RPMI8226 (cell line): Measurements from ENCODE around the gene CYP4A22.
"Not testable (repeated sequence)": the region's sequence is repeated elsewhere in the genome, so short reads cannot be mapped to it uniquely, and the experiment has no call there.

Experiments used
- DNase-seq: peaks from one replicate; pipeline ENCODE4 v3.0.0-alpha.2; 2015

CYP4A22 gene

GRCh38 chr1:47186267-47187185, 49.3 kb downstream of the CYP4A22 start:
- DNase-seq, result no peak

DNA sequence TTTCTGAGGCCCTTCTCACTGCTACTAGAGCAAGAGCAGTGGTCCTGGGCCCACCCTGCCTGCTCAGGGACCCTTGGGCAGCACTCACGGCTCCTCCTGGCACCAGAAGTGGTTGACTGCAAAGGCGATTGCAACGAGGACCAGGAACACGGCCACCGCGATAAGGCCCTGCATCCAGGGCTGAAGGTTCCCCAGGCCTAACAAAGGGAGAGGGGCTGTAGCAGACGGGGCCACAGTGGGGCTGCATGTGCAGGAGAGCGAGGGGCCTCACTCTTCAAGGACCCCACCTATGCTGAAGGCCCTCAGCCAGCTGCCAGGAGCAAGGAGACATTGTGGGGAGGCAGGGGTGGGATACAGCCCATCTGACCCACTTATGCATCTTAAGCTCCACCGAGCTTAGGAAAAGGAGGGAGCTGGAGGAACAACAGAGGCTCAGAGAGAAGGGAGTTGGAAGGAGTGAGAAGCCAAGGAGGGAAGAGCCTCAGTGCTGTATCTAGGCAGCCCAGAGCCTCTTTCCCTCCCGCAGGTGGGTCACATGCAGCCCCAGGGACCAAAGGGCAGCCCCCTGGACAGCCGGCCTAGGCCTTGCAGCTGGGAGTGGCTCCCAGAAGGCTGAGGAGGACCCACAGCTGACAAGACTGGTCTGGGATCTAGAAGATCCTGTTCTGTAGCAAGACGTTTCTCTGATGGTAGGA, 50.1 kb downstream of the CYP4A22 start:
- DNase-seq, result no peak

- DNase-seq, result no peak
Measured at GRCh38 chr1:47187926-47188250, 50.6 kb downstream of the CYP4A22 start.

- DNase-seq, result peak; percentile 13
Measured at GRCh38 chr1:47188791-47189785, 51.8 kb downstream of the CYP4A22 start.

GRCh38 chr1:47189844-47190508, 52.7 kb downstream of the CYP4A22 start, which contains the start of gene PDZK1IP1:
PDZK1IP1 (minus strand) TSS chr1:47190036; CDS start chr1:47189932, 104 bp downstream.
- DNase-seq, result no peak

DNA sequence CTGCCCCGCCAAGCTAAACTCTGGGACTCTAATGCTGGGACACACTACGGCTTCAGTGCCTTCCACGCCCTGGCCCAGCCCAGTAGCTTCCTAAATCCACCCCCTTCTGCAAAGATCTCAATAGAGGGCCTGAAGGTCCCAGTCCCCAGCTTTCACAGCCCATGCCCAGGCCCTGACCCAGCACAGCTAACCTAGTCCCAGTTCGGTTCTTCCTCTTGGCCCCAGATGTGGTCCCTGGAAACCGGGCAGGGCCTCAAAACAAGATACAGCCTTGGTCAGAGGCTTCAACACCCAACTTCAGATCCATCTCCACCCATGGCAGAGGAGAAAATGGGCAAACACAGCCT, 53.2 kb downstream of the CYP4A22 start:
- DNase-seq, result no peak

GRCh38 chr1:47190857-47191256, 53.6 kb downstream of the CYP4A22 start:
- DNase-seq, result no peak

GRCh38 chr1:47191940-47192457, 54.8 kb downstream of the CYP4A22 start:
- no peak for DNase-seq

DNA sequence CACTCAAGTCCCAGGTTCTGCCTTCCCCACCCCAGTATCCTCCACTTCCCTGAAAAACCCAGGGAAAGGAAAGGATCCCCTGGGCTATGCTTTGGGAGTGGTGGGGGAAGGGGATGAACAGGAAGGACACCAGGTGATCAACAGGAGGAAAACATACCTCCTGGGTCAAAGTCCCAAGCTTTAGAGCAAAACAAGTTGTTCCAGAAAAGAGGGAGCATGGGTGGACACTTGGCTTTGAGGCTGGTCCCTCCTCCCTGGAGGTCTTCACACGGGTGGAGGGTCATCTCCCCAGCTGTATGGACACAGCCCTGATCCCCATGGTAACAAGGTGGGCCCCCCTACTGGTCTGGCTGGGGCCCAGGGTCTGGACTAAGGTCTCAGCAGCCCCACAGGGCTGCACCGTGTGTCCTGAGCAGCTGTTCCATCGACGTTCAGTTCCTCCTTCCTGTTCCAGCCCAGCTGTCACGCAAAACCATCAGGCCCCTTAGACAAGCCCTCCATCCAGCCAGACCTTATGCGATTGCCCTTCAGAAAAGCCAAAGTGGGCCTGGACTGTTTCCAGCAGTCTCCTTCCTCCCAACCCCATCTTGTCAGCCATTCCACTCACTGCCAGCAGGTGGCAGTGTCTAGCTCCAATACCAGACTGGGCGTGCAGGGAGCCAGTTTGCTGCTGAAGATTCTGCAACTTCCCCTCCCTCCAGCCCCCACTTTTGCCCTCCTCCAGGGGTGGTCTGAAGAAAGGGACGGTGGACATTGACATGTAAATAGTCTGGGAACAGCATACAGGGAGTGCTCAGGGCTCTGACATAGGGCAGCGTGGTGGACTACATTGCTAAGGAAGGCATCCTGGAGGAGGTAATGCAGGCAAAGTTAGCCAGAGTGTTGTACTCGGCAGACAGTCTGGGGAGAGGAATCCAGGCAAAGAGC, 55.5 kb downstream of the CYP4A22 start:
- DNase-seq, result peak; percentile 81

DNA sequence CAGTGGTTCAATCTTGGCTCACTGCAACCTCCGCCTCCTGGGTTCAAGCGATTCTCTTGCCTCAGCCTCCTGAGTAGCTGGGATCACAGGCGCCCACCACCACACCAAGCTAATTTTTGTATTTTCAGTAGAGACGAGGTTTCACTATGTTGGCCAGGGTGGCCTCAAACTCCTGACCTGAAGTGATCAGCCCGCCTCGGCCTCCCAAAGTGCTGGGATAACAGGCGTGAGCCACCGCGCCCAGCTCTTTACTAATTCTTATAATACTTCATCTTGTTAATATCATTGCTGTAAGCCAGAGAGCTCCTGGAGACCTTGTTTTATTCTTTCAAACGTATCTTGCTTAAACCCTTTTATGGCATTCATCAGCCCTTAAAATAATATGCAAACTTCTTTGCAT, 56.3 kb downstream of the CYP4A22 start:
- DNase-seq, result not testable (repeated sequence)

GRCh38 chr1:47194311-47194710, 57.1 kb downstream of the CYP4A22 start:
- no peak for DNase-seq

DNA sequence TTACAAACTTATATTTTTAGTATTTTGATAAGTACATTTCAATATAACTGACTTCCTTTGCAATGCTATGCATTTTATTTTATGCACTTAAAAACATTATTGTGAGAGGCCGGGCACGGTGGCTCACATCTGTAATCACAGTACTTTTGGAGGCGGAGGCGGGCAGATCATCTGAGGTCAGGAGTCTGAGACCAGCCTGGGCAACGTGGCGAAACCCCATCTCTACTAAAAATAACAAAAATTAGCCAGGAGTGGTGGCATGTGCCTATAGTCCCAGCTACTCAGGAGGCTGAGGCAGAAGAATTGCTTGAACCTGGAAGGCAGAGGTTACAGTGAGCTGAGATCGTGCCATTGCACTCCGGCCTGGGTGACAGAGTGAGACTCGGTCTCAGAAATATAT, 58.7 kb downstream of the CYP4A22 start:
- DNase-seq, result not testable (repeated sequence)

- DNase-seq, result no peak
Measured at GRCh38 chr1:47196622-47197021, 59.4 kb downstream of the CYP4A22 start.

- DNase-seq, result no peak
Measured at GRCh38 chr1:47198214-47198613, 61.0 kb downstream of the CYP4A22 start.
